Occipital lobe (tissue), 2 donors: ENCODE measurements around the gene SAYSD1. TPM values are rescaled to one million over a fixed set of nuclear protein-coding genes. Genes with fewer than 3 reads are reported as not detected.

ENCODE experiments used
- DNase-seq: peaks from one replicate; lab custom pipeline; 2025; lab: John Stamatoyannopoulos, UW
- total RNA-seq: library from RNA; depleted of rRNA; stranded (reverse); fragments of >200 nt; gene quantifications from one replicate; pipeline ENCODE4 v1.2.3, GENCODE V29; 2014

The SAYSD1 gene
- total RNA-seq, 1 donor from 2014 or later, result 31.2 TPM

GRCh38 chr6:39058471-39059147 lies 56.4 kb downstream of the SAYSD1 start:
- no peak for DNase-seq

- DNase-seq, result no peak
These were observed 57.5 kb downstream of the SAYSD1 start for GRCh38 chr6:39057251-39058155.

- no peak for DNase-seq
These were observed 58.3 kb downstream of the SAYSD1 start for GRCh38 chr6:39056681-39057080.

GRCh38 chr6:39056191-39056590 lies 58.8 kb downstream of the SAYSD1 start:
- DNase-seq, result no peak

GRCh38 chr6:39055661-39056060 lies 59.3 kb downstream of the SAYSD1 start:
- no peak for DNase-seq

- no peak for DNase-seq
These were observed 60.3 kb downstream of the SAYSD1 start for GRCh38 chr6:39054577-39055142.

Other genes starting within 250 kb of the SAYSD1 start
- gene GLP1R, start 66.4 kb downstream of the SAYSD1 start, total RNA-seq, result not detected
- 0.16 TPM for gene KCNK5, start 114.3 kb upstream of the SAYSD1 start, total RNA-seq
- gene KCNK17, start 199.2 kb upstream of the SAYSD1 start, total RNA-seq, result not detected
- not detected for gene KCNK16, start 207.5 kb upstream of the SAYSD1 start, total RNA-seq